Activated naive CD8-positive, alpha-beta T cell (primary cell): ENCODE measurements around the gene XCL1.
"Not testable (repeated sequence)": the region's sequence is repeated elsewhere in the genome, so short reads cannot be mapped to it uniquely, and the experiment has no call there.

Source experiments
- H3K27ac Mint-ChIP-seq: one replicate; pipeline ENCODE4 v1.8.0; 2021; ENCODE audit warnings: mixed read lengths
- H3K27me3 Mint-ChIP-seq: one replicate; pipeline ENCODE4 v1.8.0; 2021; ENCODE audit warnings: mixed read lengths
- H3K36me3 Mint-ChIP-seq: one replicate; pipeline ENCODE4 v1.8.0; 2021; ENCODE audit warnings: mixed read lengths
- H3K4me1 Mint-ChIP-seq: one replicate; pipeline ENCODE4 v1.8.0; 2021; ENCODE audit warnings: low read depth, mixed read lengths
- H3K4me3 Mint-ChIP-seq: one replicate; pipeline ENCODE4 v1.8.0; 2021; ENCODE audit warnings: mild to moderate bottlenecking, mixed read lengths
- H3K9me3 Mint-ChIP-seq: one replicate; pipeline ENCODE4 v1.8.0; 2021; ENCODE audit warnings: low read depth, mixed read lengths

Gene XCL1

GRCh38 chr1:168581817-168582572 lies 5.6 kb downstream of the XCL1 start:
- Mint-ChIP-seq H3K9me3 (no peaks in the 10 kb centered on the region), H3K4me3 (no peak overlapping the region), H3K27ac (no peak overlapping the region), H3K36me3 (no peaks in the 10 kb centered on the region), H3K27me3 (no peaks in the 10 kb centered on the region), H3K4me1 (peaks cover 5% of the 10 kb centered on the region)

GRCh38 chr1:168582688-168583336 lies 6.4 kb downstream of the XCL1 start:
- no peaks in the 10 kb centered on the region for H3K36me3 Mint-ChIP-seq
- no peaks in the 10 kb centered on the region for H3K27me3 Mint-ChIP-seq
- no peak overlapping the region for H3K4me3 Mint-ChIP-seq
- peaks cover 4% of the 10 kb centered on the region for H3K9me3 Mint-ChIP-seq
- H3K27ac Mint-ChIP-seq, result no peak overlapping the region
- H3K4me1 Mint-ChIP-seq, result no peaks in the 10 kb centered on the region

- H3K27ac Mint-ChIP-seq, result no peak overlapping the region
- no peaks in the 10 kb centered on the region for H3K4me1 Mint-ChIP-seq
- peaks cover 4% of the 10 kb centered on the region for H3K9me3 Mint-ChIP-seq
- no peak overlapping the region for H3K4me3 Mint-ChIP-seq
- H3K27me3 Mint-ChIP-seq, result no peaks in the 10 kb centered on the region
- H3K36me3 Mint-ChIP-seq, result no peaks in the 10 kb centered on the region
Measured at GRCh38 chr1:168583571-168583970, 7.2 kb downstream of the XCL1 start.

GRCh38 chr1:168585191-168585590 lies 8.8 kb downstream of the XCL1 start:
- Mint-ChIP-seq H3K9me3 (peaks cover 4% of the 10 kb centered on the region), H3K4me3 (no peak overlapping the region), H3K4me1 (no peaks in the 10 kb centered on the region), H3K36me3 (no peaks in the 10 kb centered on the region), H3K27me3 (no peaks in the 10 kb centered on the region), H3K27ac (no peak overlapping the region)

- no peak overlapping the region for H3K4me3 Mint-ChIP-seq
- no peaks in the 10 kb centered on the region for H3K4me1 Mint-ChIP-seq
- H3K27ac Mint-ChIP-seq, result no peak overlapping the region
- H3K27me3 Mint-ChIP-seq, result no peaks in the 10 kb centered on the region
- peaks cover 4% of the 10 kb centered on the region for H3K9me3 Mint-ChIP-seq
- H3K36me3 Mint-ChIP-seq, result no peaks in the 10 kb centered on the region
Measured at GRCh38 chr1:168585937-168586336, 9.5 kb downstream of the XCL1 start.

GRCh38 chr1:168589167-168589566 lies 12.8 kb downstream of the XCL1 start:
- Mint-ChIP-seq H3K36me3 (no peaks in the 10 kb centered on the region), H3K27ac (no peak overlapping the region), H3K27me3 (no peaks in the 10 kb centered on the region), H3K4me3 (no peak overlapping the region), H3K9me3 (peaks cover 4% of the 10 kb centered on the region), H3K4me1 (no peaks in the 10 kb centered on the region)

- Mint-ChIP-seq H3K4me1 (no peaks in the 10 kb centered on the region), H3K4me3 (no peak overlapping the region), H3K27ac (no peak overlapping the region), H3K9me3 (peaks cover 4% of the 10 kb centered on the region), H3K36me3 (no peaks in the 10 kb centered on the region), H3K27me3 (no peaks in the 10 kb centered on the region)
Measured at GRCh38 chr1:168591066-168591465, 14.7 kb downstream of the XCL1 start.

- H3K36me3 Mint-ChIP-seq, result no peaks in the 10 kb centered on the region
- H3K27me3 Mint-ChIP-seq, result no peaks in the 10 kb centered on the region
- H3K4me1 Mint-ChIP-seq, result no peaks in the 10 kb centered on the region
- H3K27ac Mint-ChIP-seq, result no peak overlapping the region
- peaks cover 4% of the 10 kb centered on the region for H3K9me3 Mint-ChIP-seq
- no peak overlapping the region for H3K4me3 Mint-ChIP-seq
Measured at GRCh38 chr1:168591641-168592250, 15.3 kb downstream of the XCL1 start.

- H3K27ac Mint-ChIP-seq, H3K9me3 Mint-ChIP-seq, H3K4me1 Mint-ChIP-seq, H3K4me3 Mint-ChIP-seq, H3K36me3 Mint-ChIP-seq, H3K27me3 Mint-ChIP-seq: not testable (repeated sequence)
Measured at GRCh38 chr1:168595403-168595802, 19.0 kb downstream of the XCL1 start.

- Mint-ChIP-seq H3K9me3 (no peaks in the 10 kb centered on the region), H3K4me1 (no peaks in the 10 kb centered on the region), H3K27me3 (peaks cover 2% of the 10 kb centered on the region), H3K36me3 (no peaks in the 10 kb centered on the region), H3K4me3 (no peak overlapping the region), H3K27ac (no peak overlapping the region)
Measured at GRCh38 chr1:168598125-168598524, 21.7 kb downstream of the XCL1 start.

GRCh38 chr1:168598892-168599291 lies 22.5 kb downstream of the XCL1 start:
- Mint-ChIP-seq H3K4me3 (no peak overlapping the region), H3K27ac (no peak overlapping the region), H3K9me3 (no peaks in the 10 kb centered on the region), H3K36me3 (no peaks in the 10 kb centered on the region), H3K4me1 (no peaks in the 10 kb centered on the region), H3K27me3 (peaks cover 3% of the 10 kb centered on the region)

- Mint-ChIP-seq H3K4me3 (no peak overlapping the region), H3K9me3 (no peaks in the 10 kb centered on the region), H3K36me3 (no peaks in the 10 kb centered on the region), H3K27me3 (peaks cover 3% of the 10 kb centered on the region), H3K27ac (no peak overlapping the region), H3K4me1 (no peaks in the 10 kb centered on the region)
Measured at GRCh38 chr1:168599641-168600040, 23.2 kb downstream of the XCL1 start.

- Mint-ChIP-seq H3K27me3 (peaks cover 3% of the 10 kb centered on the region), H3K27ac (no peak overlapping the region), H3K4me3 (no peak overlapping the region), H3K4me1 (no peaks in the 10 kb centered on the region), H3K9me3 (no peaks in the 10 kb centered on the region), H3K36me3 (no peaks in the 10 kb centered on the region)
Measured at GRCh38 chr1:168601051-168601450, 24.6 kb downstream of the XCL1 start.

GRCh38 chr1:168603501-168604110 lies 27.2 kb downstream of the XCL1 start:
- H3K4me1 Mint-ChIP-seq, result no peaks in the 10 kb centered on the region
- H3K9me3 Mint-ChIP-seq, result no peaks in the 10 kb centered on the region
- H3K36me3 Mint-ChIP-seq, result no peaks in the 10 kb centered on the region
- peaks cover 1% of the 10 kb centered on the region for H3K27me3 Mint-ChIP-seq
- no peak overlapping the region for H3K27ac Mint-ChIP-seq
- no peak overlapping the region for H3K4me3 Mint-ChIP-seq

GRCh38 chr1:168605443-168605842 lies 29.0 kb downstream of the XCL1 start:
- Mint-ChIP-seq H3K4me3 (no peak overlapping the region), H3K27me3 (peaks cover 1% of the 10 kb centered on the region), H3K27ac (no peak overlapping the region), H3K4me1 (no peaks in the 10 kb centered on the region), H3K36me3 (no peaks in the 10 kb centered on the region), H3K9me3 (no peaks in the 10 kb centered on the region)
